Measurements from ENCODE around the gene HNRNPU. TPM values are rescaled to one million over a fixed set of nuclear protein-coding genes. Genes with fewer than 3 reads are reported as not detected.

HNRNPU gene
- total RNA-seq, 1 donor from 2014 or later, result 342 TPM

GRCh38 chr1:244843148-244843978 lies 21.0 kb downstream of the HNRNPU start:
- H3K9ac ChIP-seq (ENCODE audit: low read depth in 1 of 3, low read length in 3 of 3), result no peak overlapping the region
- H3K27ac ChIP-seq (ENCODE audit: low read depth, low read length), result no peak overlapping the region
- no peaks in the 10 kb centered on the region for H3K9me3 ChIP-seq (ENCODE audit: control insufficient read depth in 3 of 3, low read length in 3 of 3)
- no peaks in the 10 kb centered on the region for H3K27me3 ChIP-seq (ENCODE audit: control insufficient read depth in 3 of 3, insufficient read depth in 3 of 3, low read length in 3 of 3)
- H3K36me3 ChIP-seq (ENCODE audit: control insufficient read depth in 3 of 3, insufficient read depth in 3 of 3, low read length in 3 of 3), result peaks cover 15 to 64% (median 53%) of the 10 kb centered on the region in 3 donors
- H3K4me3 ChIP-seq (ENCODE audit: low read length in 3 of 3), result no peak overlapping the region
- peaks cover 0 to 13% (median 11%) of the 10 kb centered on the region in 3 donors for H3K4me1 ChIP-seq (ENCODE audit: control insufficient read depth in 3 of 3, insufficient read depth in 3 of 3, low read length in 3 of 3)

GRCh38 chr1:244841273-244841927 lies 22.9 kb downstream of the HNRNPU start:
- Histone ChIP-seq H3K27me3 (ENCODE audit: control insufficient read depth in 3 of 3, insufficient read depth in 3 of 3, low read length in 3 of 3) (no peaks in the 10 kb centered on the region), H3K9me3 (ENCODE audit: control insufficient read depth in 3 of 3, low read length in 3 of 3) (no peaks in the 10 kb centered on the region), H3K4me3 (ENCODE audit: low read length in 3 of 3) (no peak overlapping the region), H3K9ac (ENCODE audit: low read depth in 1 of 3, low read length in 3 of 3) (no peak overlapping the region), H3K4me1 (ENCODE audit: control insufficient read depth in 3 of 3, insufficient read depth in 3 of 3, low read length in 3 of 3) (peaks cover 3 to 26% (median 24%) of the 10 kb centered on the region in 3 donors), H3K36me3 (ENCODE audit: control insufficient read depth in 3 of 3, insufficient read depth in 3 of 3, low read length in 3 of 3) (peaks cover 15 to 56% (median 43%) of the 10 kb centered on the region in 3 donors), H3K27ac (ENCODE audit: low read depth, low read length) (no peak overlapping the region)

GRCh38 chr1:244840219-244840794 lies 24.0 kb downstream of the HNRNPU start:
- peaks cover 3 to 33% (median 28%) of the 10 kb centered on the region in 3 donors for H3K4me1 ChIP-seq (ENCODE audit: control insufficient read depth in 3 of 3, insufficient read depth in 3 of 3, low read length in 3 of 3)
- no peak overlapping the region for H3K27ac ChIP-seq (ENCODE audit: low read depth, low read length)
- H3K9ac ChIP-seq (ENCODE audit: low read depth in 1 of 3, low read length in 3 of 3), result no peak overlapping the region
- no peaks in the 10 kb centered on the region for H3K9me3 ChIP-seq (ENCODE audit: control insufficient read depth in 3 of 3, low read length in 3 of 3)
- no peak overlapping the region for H3K4me3 ChIP-seq (ENCODE audit: low read length in 3 of 3)
- no peaks in the 10 kb centered on the region for H3K27me3 ChIP-seq (ENCODE audit: control insufficient read depth in 3 of 3, insufficient read depth in 3 of 3, low read length in 3 of 3)
- H3K36me3 ChIP-seq (ENCODE audit: control insufficient read depth in 3 of 3, insufficient read depth in 3 of 3, low read length in 3 of 3), result peaks cover 15 to 47% (median 32%) of the 10 kb centered on the region in 3 donors

GRCh38 chr1:244839656-244840055 lies 24.7 kb downstream of the HNRNPU start:
- Histone ChIP-seq H3K27ac (ENCODE audit: low read depth, low read length) (no peak overlapping the region), H3K4me3 (ENCODE audit: low read length in 3 of 3) (no peak overlapping the region), H3K27me3 (ENCODE audit: control insufficient read depth in 3 of 3, insufficient read depth in 3 of 3, low read length in 3 of 3) (no peaks in the 10 kb centered on the region), H3K4me1 (ENCODE audit: control insufficient read depth in 3 of 3, insufficient read depth in 3 of 3, low read length in 3 of 3) (peaks cover 3 to 33% (median 28%) of the 10 kb centered on the region in 3 donors), H3K9me3 (ENCODE audit: control insufficient read depth in 3 of 3, low read length in 3 of 3) (no peaks in the 10 kb centered on the region), H3K36me3 (ENCODE audit: control insufficient read depth in 3 of 3, insufficient read depth in 3 of 3, low read length in 3 of 3) (peaks cover 14 to 40% (median 26%) of the 10 kb centered on the region in 3 donors), H3K9ac (ENCODE audit: low read depth in 1 of 3, low read length in 3 of 3) (no peak overlapping the region)

GRCh38 chr1:244837597-244838258 lies 26.6 kb downstream of the HNRNPU start:
- H3K27me3 ChIP-seq (ENCODE audit: control insufficient read depth in 3 of 3, insufficient read depth in 3 of 3, low read length in 3 of 3), result no peaks in the 10 kb centered on the region
- no peak overlapping the region for H3K9ac ChIP-seq (ENCODE audit: low read depth in 1 of 3, low read length in 3 of 3)
- H3K4me1 ChIP-seq (ENCODE audit: control insufficient read depth in 3 of 3, insufficient read depth in 3 of 3, low read length in 3 of 3), result peaks cover 3 to 37% (median 30%) of the 10 kb centered on the region in 3 donors
- peaks cover 5 to 22% (median 7%) of the 10 kb centered on the region in 3 donors for H3K36me3 ChIP-seq (ENCODE audit: control insufficient read depth in 3 of 3, insufficient read depth in 3 of 3, low read length in 3 of 3)
- H3K27ac ChIP-seq (ENCODE audit: low read depth, low read length), result peak overlapping the region; percentile 97
- no peaks in the 10 kb centered on the region for H3K9me3 ChIP-seq (ENCODE audit: control insufficient read depth in 3 of 3, low read length in 3 of 3)
- no peak overlapping the region for H3K4me3 ChIP-seq (ENCODE audit: low read length in 3 of 3)

GRCh38 chr1:244836584-244836983 lies 27.8 kb downstream of the HNRNPU start:
- Histone ChIP-seq H3K4me3 (ENCODE audit: low read length in 3 of 3) (peak overlapping the region; percentile 78 to 90 (median 83)), H3K27me3 (ENCODE audit: control insufficient read depth in 3 of 3, insufficient read depth in 3 of 3, low read length in 3 of 3) (no peaks in the 10 kb centered on the region), H3K9me3 (ENCODE audit: control insufficient read depth in 3 of 3, low read length in 3 of 3) (no peaks in the 10 kb centered on the region), H3K4me1 (ENCODE audit: control insufficient read depth in 3 of 3, insufficient read depth in 3 of 3, low read length in 3 of 3) (peaks cover 3 to 34% (median 28%) of the 10 kb centered on the region in 3 donors), H3K9ac (ENCODE audit: low read depth in 1 of 3, low read length in 3 of 3) (peak overlapping the region; percentile 83 to 94 (median 87)), H3K27ac (ENCODE audit: low read depth, low read length) (peak overlapping the region; percentile 97), H3K36me3 (ENCODE audit: control insufficient read depth in 3 of 3, insufficient read depth in 3 of 3, low read length in 3 of 3) (peaks cover 0 to 12% (median 4%) of the 10 kb centered on the region in 3 donors)

- H3K27me3 ChIP-seq (ENCODE audit: control insufficient read depth in 3 of 3, insufficient read depth in 3 of 3, low read length in 3 of 3), result no peaks in the 10 kb centered on the region
- no peaks in the 10 kb centered on the region for H3K9me3 ChIP-seq (ENCODE audit: control insufficient read depth in 3 of 3, low read length in 3 of 3)
- H3K4me1 ChIP-seq (ENCODE audit: control insufficient read depth in 3 of 3, insufficient read depth in 3 of 3, low read length in 3 of 3), result peaks cover 3 to 33% (median 23%) of the 10 kb centered on the region in 3 donors
- H3K36me3 ChIP-seq (ENCODE audit: control insufficient read depth in 3 of 3, insufficient read depth in 3 of 3, low read length in 3 of 3), result peaks cover 0 to 7% (median 3%) of the 10 kb centered on the region in 3 donors
- peak overlapping the region; percentile 83 to 94 (median 87) for H3K9ac ChIP-seq (ENCODE audit: low read depth in 1 of 3, low read length in 3 of 3)
- peak overlapping the region; percentile 78 to 90 (median 83) for H3K4me3 ChIP-seq (ENCODE audit: low read length in 3 of 3)
- peak overlapping the region; percentile 97 for H3K27ac ChIP-seq (ENCODE audit: low read depth, low read length)
These were observed 28.2 kb downstream of the HNRNPU start for GRCh38 chr1:244836135-244836521.

GRCh38 chr1:244835276-244836134 lies 28.8 kb downstream of the HNRNPU start, which contains the start of gene COX20:
TSS of gene COX20 (plus strand) at chr1:244835658. CDS start at chr1:244835715, 57 bp downstream.
- H3K9me3 ChIP-seq (ENCODE audit: control insufficient read depth in 3 of 3, low read length in 3 of 3), result no peaks in the 10 kb centered on the region
- H3K9ac ChIP-seq (ENCODE audit: low read depth in 1 of 3, low read length in 3 of 3), result peak within 1 kb of the TSS; percentile 84 to 98 (median 94)
- H3K36me3 ChIP-seq (ENCODE audit: control insufficient read depth in 3 of 3, insufficient read depth in 3 of 3, low read length in 3 of 3), result peaks cover 0 to 3% (median 2%) of the 10 kb centered on the region in 3 donors
- peak within 1 kb of the TSS; percentile 97 for H3K27ac ChIP-seq (ENCODE audit: low read depth, low read length)
- peaks cover 3 to 33% (median 21%) of the 10 kb centered on the region in 3 donors for H3K4me1 ChIP-seq (ENCODE audit: control insufficient read depth in 3 of 3, insufficient read depth in 3 of 3, low read length in 3 of 3)
- no peaks in the 10 kb centered on the region for H3K27me3 ChIP-seq (ENCODE audit: control insufficient read depth in 3 of 3, insufficient read depth in 3 of 3, low read length in 3 of 3)
- H3K4me3 ChIP-seq (ENCODE audit: low read length in 3 of 3), result peak within 1 kb of the TSS; percentile 78 to 90 (median 88)
